Tibial artery (tissue), 4 donors: Measurements from ENCODE around the gene HSF2BP.

ENCODE experiments used
- DNase-seq, 2 donors: peaks; one replicate each; pipeline ENCODE4 v3.0.0-alpha.2; 2019
- H3K27ac ChIP-seq, 2 donors: fragments of 200-600 bp; sonication (generic) in 1 of 2; 1 replicate in 1 of 2; 2 replicates in 1 of 2; pipeline ENCODE4 v1.5.1; 2018 to 2019; ENCODE audit warnings: mild to moderate bottlenecking in 1 of 2
- H3K27me3 ChIP-seq, 2 donors: fragments of 200-600 bp; sonication (generic) in 1 of 2; one replicate each; pipeline versions ENCODE4 v1.5.1 to v1.6.0; 2016 to 2019
- H3K36me3 ChIP-seq, 3 donors: fragments of 200-600 bp; sonication (generic) in 2 of 3; one replicate each; pipeline ENCODE4 v1.5.1; 2016 to 2019; ENCODE audit warnings: mild to moderate bottlenecking in 2 of 3
- H3K4me1 ChIP-seq, 4 donors: fragments of 200-600 bp; sonication (generic) in 2 of 4; 1 replicate in 3 of 4; 2 replicates in 1 of 4; pipeline ENCODE4 v1.5.1; 2016 to 2019
- H3K4me3 ChIP-seq, 2 donors: fragments of 200-600 bp; sonication (generic) in 1 of 2; 1 replicate in 1 of 2; 2 replicates in 1 of 2; pipeline ENCODE4 v1.5.1; 2018 to 2019; ENCODE audit warnings: mild to moderate bottlenecking in 2 of 2
- H3K9me3 ChIP-seq, 3 donors: fragments of 200-600 bp; sonication (generic) in 1 of 3; one replicate each; pipeline ENCODE4 v1.5.1; 2016 to 2019
- intact Hi-C: fragments of 100-400 bp; cut with DNase I; formaldehyde crosslinking; loops from one replicate; pipeline ENCODE4 v1.15.0; 2023; ENCODE audit warnings: low total_unique reads
- TF ChIP-seq, protein P1 (sequence below), 2 experiments: fragments of 200-600 bp in 1 of 2; fragments of 450-650 bp in 1 of 2; IDR thresholded peaks; one replicate each; pipeline ENCODE4 v1.5.1; 2017 to 2019; ENCODE audit warnings: antibody characterized with exemption in 2 of 2, mild to moderate bottlenecking in 1 of 2, moderate library complexity in 1 of 2

Gene HSF2BP

DNA sequence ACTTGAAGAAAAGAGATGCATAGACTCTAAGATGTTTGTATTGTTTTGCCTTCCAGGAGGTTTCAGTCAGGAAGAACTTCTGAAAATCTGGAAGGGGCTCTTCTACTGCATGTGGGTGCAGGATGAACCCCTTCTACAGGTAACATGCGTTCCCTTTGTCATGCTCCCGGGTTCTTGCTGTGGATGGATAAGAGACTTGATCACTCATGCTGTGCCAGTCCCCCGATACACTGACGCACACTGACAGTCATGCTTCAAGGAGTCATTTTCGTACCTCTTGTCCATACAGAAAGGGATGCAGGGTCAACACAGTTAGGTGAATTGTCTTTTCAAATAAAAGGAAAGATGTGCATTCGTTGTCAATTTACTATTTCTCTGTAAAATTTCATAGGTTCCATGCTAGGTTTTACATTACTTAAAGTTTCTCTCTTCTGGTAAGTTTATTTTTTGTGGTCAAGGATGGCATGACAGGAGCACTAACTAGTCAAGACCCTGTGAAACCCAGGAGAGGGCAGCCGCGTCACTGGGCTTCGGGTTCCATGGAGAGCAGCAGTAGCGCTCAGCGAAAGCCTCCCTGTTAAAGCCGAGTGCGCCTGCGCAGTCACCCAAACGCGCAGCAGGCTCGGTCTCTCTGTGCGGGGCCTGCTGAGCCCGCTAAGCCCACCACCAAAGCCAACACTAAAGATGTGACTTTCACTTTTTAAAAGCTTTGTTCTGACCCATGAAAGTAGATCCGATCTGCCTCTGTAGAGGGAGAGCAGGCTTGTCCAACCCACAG, 10.7 kb upstream of the HSF2BP start:
- no peak for DNase-seq
- intact Hi-C loops = no loop called here
- TF ChIP-seq, protein P1, sequence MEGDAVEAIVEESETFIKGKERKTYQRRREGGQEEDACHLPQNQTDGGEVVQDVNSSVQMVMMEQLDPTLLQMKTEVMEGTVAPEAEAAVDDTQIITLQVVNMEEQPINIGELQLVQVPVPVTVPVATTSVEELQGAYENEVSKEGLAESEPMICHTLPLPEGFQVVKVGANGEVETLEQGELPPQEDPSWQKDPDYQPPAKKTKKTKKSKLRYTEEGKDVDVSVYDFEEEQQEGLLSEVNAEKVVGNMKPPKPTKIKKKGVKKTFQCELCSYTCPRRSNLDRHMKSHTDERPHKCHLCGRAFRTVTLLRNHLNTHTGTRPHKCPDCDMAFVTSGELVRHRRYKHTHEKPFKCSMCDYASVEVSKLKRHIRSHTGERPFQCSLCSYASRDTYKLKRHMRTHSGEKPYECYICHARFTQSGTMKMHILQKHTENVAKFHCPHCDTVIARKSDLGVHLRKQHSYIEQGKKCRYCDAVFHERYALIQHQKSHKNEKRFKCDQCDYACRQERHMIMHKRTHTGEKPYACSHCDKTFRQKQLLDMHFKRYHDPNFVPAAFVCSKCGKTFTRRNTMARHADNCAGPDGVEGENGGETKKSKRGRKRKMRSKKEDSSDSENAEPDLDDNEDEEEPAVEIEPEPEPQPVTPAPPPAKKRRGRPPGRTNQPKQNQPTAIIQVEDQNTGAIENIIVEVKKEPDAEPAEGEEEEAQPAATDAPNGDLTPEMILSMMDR (IDR thresholded peaks at IDR 0.05) = no peak
- no peaks in the 10 kb centered on the region for H3K4me1 ChIP-seq
- H3K27ac ChIP-seq = no peak overlapping the region
- no peaks in the 10 kb centered on the region for H3K27me3 ChIP-seq
- H3K4me3 ChIP-seq = no peak overlapping the region
- H3K9me3 ChIP-seq = no peaks in the 10 kb centered on the region
- peaks cover 26 to 58% (median 36%) of the 10 kb centered on the region in 3 donors for H3K36me3 ChIP-seq

DNA sequence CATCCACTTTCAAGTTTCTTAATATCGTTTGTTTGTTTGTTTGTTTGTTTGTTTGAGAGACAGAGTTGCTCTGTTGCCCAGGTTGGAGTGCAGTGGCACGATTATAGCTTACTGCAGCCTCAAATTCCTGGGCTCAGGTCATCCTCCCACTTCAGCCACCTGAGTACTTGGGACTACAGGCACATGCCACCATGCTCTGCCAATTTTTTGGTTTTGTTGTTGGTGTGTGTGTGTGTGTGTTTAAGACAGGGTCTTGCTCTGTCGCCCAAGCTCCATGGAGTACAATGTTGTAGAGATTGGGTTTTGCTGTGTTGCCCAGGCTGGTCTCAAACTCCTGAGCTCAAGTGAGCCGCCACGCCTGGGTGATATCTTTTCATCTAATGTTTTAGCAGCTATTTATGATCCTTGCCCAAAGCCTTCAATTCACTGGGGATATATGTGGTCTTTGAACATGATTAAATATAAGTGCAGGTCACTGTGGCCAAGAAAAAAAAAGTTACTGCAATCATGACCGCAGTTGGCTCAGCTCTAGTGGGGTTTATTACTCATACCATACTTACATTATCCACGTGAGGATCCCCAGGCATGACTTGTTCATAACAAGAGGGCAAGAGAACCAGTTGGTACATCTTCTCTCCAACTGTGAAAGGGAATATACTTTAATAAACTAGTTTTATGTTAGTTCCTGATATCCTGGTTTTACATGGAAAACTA, 8.1 kb upstream of the HSF2BP start:
- no peak overlapping the region for H3K4me3 ChIP-seq
- intact Hi-C loops = no loop called here
- peaks cover 9 to 66% (median 41%) of the 10 kb centered on the region in 3 donors for H3K36me3 ChIP-seq
- H3K4me1 ChIP-seq = no peaks in the 10 kb centered on the region
- no peaks in the 10 kb centered on the region for H3K9me3 ChIP-seq
- H3K27ac ChIP-seq = no peak overlapping the region
- no peaks in the 10 kb centered on the region for H3K27me3 ChIP-seq
- DNase-seq = no peak
- TF ChIP-seq, protein P1 (IDR thresholded peaks at IDR 0.05) = no peak

DNA sequence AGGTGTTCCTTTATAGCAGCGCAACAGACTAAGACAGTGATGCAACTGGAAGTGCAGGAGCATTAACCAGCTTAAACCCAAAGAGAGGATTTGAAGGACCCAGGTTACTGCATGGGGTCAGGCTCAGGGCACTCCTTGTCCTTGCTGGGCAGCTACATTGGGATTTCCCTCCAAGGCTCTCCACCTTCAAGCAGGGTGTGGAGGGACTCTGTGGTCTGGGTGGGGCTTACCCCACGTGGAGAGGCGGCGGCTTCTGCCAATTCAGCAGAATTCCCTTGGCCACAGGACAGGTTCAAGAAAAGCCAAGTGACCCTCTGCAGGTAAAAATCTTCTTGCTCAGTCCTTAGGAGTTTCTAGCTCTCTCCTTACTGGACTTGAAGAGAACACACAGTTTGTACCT, 6.6 kb upstream of the HSF2BP start:
- Histone ChIP-seq H3K36me3 (peaks cover 0 to 56% (median 30%) of the 10 kb centered on the region in 3 donors), H3K4me1 (peaks cover 0 to 8% (median 3%) of the 10 kb centered on the region in 4 donors)

DNA sequence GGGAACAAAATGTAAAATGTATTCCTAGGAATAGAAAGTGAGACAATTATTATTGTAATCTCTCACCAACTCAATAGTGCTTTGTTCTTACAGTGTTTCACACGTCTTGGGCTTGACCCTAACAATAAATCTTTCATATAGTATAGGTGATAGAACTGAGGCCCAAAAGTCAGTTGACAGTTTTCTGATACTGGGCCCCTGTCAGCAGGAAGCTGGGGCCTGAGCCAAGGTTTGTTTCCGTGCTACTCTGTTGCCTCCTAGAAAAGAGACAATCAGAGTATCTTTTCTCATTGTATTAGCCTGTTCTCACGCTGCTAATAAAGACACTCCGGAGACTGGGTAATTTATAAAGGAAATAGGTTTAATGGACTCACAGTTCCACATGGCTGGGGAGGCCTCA, 5.1 kb upstream of the HSF2BP start:
- H3K36me3 ChIP-seq = peaks cover 0 to 42% (median 22%) of the 10 kb centered on the region in 3 donors
- H3K9me3 ChIP-seq = no peaks in the 10 kb centered on the region
- H3K4me3 ChIP-seq = no peak overlapping the region
- intact Hi-C loops = no loop called here
- no peak for DNase-seq
- no peak overlapping the region for H3K27ac ChIP-seq
- TF ChIP-seq, protein P1 (IDR thresholded peaks at IDR 0.05) = no peak
- H3K27me3 ChIP-seq = no peaks in the 10 kb centered on the region
- peaks cover 0 to 17% (median 8%) of the 10 kb centered on the region in 4 donors for H3K4me1 ChIP-seq

More for the DNA sequence above, 6.6 kb upstream of the HSF2BP start:
- Histone ChIP-seq H3K27ac (no peak overlapping the region), H3K9me3 (no peaks in the 10 kb centered on the region), H3K4me3 (no peak overlapping the region), H3K27me3 (no peaks in the 10 kb centered on the region)
- intact Hi-C loops = no loop called here
- TF ChIP-seq, protein P1 (IDR thresholded peaks at IDR 0.05) = no peak
- DNase-seq = no peak

DNA sequence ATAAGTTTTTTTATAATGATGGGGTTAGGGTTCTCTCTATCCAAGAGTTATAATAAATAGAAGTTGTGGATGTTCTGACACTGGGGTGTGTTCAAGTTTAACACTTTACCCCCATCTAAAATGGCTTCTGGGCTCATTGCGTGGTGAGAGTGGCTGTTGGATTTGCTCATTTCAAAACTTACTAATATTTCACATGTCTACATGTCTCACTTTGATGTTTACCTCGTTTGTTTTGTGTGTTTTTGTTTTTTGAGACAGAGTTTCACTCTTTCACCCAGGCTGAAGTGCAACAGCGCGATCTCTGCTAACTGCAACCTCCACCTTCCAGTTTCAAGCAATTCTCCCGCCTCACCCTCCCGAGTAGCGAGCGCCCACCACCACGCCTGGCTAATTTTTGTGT, 3.7 kb upstream of the HSF2BP start:
- H3K4me3 ChIP-seq = no peak overlapping the region
- TF ChIP-seq, protein P1 (IDR thresholded peaks at IDR 0.05) = no peak
- no peaks in the 10 kb centered on the region for H3K27me3 ChIP-seq
- H3K4me1 ChIP-seq = peaks cover 0 to 24% (median 12%) of the 10 kb centered on the region in 4 donors
- intact Hi-C loops = no loop called here
- H3K9me3 ChIP-seq = no peaks in the 10 kb centered on the region
- H3K27ac ChIP-seq = no peak overlapping the region
- no peak for DNase-seq
- H3K36me3 ChIP-seq = peaks cover 0 to 42% (median 22%) of the 10 kb centered on the region in 3 donors
